NCI-H187 (cell line): ENCODE measurements around the gene FGF12.

ENCODE experiments used
- DNase-seq, 2 experiments: peaks; one replicate each; lab custom pipeline; 2025; lab: John Stamatoyannopoulos, UW

The FGF12 gene

DNA sequence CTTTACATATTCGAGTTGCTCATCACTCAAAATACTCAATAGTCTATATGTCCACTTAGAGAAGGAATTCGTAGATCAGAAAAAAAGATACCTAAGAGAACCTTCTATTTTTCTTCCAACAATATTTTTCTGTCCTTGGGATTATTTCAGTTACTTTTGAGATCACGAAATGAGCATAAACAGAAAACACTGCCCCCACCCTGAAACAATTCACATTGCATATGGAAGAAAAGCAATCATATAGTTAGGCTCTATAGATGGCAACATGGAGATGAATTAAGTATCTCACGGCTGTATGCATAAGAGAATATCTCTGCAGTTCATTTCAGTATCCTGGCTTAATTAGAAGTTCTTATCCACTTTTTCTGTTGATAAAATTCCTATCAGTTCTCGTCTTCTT, 391.1 kb downstream of the FGF12 start:
- no peak for DNase-seq

DNA sequence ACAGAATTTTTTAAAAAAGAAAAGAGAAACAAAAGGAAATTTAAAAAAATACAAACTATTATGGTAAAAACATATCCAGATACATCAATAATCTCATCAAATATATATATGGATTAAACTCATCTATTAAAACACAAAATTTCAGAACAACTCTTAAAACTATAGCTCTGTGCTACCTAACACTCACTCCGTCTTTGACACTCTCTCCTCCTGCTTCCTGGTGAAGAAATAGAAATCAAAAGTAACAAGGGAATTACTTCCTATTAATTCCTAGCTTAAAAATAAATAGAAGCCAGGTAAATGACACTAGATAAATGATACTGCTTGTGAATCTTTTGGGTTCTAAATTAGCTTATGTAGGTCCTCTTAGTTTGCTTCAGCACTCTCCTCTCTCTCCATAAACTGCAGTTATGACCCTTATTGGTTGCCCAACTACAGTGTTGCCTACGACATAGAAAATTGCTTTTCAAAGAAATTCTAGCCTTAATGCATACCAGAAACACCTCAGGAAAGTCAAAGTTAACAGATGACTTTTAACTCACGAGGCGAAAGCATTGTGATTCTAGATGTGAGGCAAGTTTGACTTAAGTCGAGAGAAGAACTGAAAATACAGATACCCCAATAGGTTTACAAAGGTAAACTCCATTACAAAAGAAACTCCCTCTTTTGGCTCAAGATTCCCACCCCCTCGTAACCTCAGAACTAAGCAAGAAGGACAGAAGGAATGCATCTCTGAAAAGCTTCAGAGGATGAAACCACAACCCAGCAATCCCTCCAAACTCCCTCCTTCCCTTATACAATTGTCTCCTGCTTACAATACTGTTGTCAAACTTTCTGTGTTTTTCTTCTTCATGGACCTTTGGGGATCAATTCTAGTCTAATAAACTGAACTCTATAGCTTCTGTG, 394.7 kb downstream of the FGF12 start:
- DNase-seq = no peak

DNA sequence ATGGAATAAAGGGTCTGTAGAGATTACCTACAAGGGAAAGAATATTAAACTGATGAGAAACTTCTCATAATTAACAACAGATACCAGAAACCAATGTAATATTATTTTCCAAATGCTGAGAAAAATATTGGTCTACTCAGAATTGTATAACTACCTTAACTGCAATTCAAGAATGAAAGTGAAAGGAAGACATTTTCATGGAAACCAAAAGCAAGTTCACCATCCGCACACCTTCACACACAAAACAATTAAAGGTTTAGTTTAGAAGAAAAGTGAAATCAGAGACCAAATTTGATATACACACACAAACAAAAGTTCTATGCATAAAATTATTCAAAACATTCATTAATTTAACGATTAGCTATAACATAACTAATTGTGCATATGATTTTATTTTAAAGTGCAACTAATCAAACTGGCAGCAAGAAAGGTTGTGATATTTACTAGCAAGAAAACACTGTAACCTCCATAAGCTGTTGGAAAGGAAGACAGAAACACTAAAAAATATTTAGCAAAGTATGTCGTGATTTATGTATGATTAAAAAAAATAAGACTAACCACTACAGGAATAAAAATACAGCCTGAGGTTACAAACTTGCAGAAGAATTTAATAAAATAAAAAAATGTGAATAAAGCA, 395.5 kb downstream of the FGF12 start:
- no peak for DNase-seq

DNA sequence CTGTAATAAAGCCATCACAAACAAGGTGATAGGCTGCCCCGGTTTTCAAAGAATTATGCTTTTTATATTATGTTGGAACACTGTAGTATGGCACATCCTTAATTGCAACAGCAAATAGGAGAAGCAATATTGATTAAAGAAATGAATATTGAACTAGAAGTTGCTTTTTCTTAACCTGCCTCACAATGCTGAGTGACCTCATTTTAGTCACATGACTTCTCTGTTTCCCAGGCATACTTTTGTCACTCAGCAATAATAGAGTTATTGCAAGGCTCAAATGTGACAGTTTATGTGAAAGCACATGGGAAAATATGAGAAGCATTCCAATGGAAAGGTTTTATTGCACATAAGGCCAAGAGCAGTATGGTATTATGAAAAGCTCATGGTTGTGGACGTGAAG, 400.7 kb downstream of the FGF12 start:
- DNase-seq = no peak

DNA sequence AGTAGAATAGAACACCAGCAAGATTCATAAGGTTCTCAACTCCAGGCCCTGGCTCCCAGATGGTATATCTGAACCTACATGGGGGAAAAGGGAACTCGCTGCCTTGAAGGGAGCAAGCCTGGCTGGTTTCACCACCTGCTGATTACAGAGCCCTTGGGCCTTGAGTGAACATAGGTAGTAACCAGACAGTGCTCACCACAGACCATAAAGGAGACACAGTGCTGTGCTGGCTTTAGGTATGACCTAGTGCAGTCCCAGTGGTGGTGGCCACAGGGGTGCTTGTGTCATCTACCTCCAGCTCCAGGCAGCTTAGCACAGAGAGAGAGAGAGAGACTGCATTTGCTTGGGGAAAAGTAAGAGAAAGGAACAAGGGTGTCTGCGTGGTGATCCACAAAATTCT, 409.8 kb downstream of the FGF12 start:
- no peak for DNase-seq

DNA sequence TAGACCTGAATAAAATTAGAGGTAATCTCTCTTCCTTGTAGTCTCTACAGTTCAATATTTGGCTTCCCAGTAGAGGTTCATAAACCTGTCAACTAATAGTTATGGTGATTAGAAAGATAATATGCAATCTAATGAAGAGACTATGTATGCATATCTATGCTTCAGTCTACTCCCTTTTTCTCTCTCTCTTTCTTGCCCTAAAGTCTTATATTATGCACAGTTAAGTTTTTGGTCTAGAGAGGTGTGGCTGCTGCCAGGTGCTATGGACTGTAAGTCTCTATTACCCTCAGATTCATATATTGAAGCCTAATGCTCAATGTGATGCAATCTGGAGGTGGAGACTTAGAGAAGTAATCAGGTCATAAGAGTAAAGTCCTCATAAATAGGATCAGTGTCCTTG, 413.7 kb downstream of the FGF12 start:
- no peak for DNase-seq

DNA sequence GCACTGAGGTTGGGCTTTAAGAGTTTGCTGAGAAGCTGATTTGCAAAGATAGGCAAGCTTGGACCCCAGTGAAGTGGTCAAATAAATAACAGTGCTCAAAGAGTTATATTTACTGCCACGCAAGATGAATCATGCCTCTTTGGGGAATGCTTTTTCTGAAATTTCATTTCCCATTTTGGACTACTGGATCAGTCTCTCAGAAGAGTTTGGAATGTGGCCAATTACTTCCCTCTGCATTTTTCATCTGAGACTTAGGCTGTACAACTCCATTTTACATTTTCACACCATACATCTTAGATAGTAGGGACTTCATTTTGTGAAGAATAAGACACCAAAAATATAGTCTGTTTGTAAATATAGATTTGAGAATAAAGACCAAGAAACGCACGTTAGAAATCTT, 419.7 kb downstream of the FGF12 start:
- DNase-seq = no peak

DNA sequence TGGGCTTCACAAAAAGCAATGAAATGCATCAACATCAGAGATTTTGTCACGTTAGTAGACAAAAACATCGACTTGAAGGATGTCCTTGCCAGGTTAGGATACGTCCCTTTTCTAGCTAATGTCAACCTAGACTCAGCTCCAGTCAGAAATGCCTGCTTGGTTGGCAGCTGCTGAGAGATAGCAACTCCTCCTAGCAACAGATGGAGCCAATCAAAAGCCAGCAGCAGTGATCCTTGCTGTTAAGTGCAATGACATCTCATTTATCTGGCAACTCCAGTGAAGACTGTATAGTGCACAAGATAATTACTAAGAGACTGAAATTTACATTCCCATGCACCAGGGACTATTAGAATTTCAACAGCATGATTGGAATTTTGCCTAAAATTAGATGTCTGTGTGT, 424.1 kb downstream of the FGF12 start:
- no peak for DNase-seq

DNA sequence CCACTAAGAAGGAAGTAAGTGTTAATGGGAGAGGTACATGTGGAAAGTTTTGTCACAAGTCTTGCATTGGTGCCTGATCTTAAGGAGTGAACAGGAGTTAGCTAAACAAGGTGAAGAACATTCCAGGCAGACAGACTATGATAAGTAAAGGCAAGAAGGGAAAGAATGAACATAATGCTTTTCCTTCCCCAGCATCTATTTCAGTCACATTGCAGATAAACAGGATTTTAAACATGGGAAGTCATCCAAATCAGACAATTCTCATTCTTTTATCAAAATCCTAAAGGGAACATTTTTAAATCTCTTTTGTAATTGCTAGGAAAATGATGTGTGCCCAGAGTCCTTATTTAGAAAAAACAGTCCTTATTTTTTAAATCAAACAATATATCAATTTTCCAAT, 424.6 kb downstream of the FGF12 start:
- no peak for DNase-seq

DNA sequence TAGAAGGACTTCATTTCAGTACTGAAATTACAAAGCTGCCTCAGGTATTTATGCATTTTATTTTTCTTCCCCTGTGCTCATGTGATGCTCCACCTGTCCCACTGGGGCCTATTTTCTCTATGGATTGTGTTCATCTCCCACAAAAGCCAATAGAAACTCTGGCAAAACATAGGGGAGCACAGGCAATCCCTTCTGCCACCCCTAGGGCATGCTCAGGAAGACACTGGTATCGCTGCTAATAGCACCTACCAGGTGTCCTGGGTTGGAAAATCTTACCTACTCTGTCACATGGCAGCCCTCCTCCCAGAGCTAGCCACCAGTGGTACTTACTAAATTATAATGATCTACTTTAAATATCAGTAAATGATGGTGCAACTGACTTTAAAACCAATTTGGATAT, 427.4 kb downstream of the FGF12 start:
- DNase-seq = no peak

DNA sequence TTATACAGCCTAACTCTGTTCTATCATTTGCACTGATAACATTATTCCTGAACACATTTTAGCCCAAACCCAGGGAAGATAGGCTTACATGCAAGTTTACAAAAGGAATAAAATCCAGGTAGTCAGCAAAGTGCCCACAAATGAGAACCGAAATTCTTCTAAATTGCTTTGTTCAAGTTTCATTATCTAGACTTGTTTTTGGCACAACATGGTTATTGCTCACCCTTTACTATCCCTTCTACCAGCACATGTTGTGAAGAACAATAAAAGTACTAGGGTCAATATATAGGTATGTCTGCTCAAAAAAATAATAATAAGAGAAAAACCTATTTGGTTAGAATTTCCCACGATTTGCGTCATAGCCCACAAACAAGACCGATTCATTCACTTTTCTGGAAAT, 430.5 kb downstream of the FGF12 start:
- no peak for DNase-seq

DNA sequence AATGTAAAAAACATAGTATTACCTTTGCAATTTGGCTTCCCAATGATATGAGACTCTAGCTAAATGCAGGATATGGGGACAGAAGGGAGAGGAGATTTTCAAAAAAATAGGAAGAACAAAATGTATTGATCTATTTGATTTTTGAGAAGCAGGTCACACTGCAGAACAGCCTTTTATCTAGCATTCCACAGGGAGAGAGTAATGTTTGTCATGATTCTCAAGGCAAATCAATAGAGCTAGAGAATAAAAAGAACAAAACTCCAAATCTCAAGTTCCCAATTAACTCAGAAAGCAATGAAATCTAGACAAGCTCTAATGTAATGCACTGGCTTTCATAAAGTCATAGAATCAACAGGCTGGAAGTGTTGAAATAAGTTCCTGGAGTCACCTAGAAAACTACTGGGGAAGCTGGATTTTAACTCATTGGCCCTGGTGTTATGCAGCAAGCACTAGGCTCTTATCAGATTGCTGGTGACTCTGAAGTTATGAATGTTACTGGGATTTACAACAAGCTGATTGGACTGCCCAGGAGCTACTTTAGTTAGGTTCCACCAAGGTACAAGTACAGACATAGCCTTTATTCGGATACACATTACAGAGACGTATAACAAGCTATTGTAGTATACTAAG, 442.8 kb downstream of the FGF12 start:
- no peak for DNase-seq

DNA sequence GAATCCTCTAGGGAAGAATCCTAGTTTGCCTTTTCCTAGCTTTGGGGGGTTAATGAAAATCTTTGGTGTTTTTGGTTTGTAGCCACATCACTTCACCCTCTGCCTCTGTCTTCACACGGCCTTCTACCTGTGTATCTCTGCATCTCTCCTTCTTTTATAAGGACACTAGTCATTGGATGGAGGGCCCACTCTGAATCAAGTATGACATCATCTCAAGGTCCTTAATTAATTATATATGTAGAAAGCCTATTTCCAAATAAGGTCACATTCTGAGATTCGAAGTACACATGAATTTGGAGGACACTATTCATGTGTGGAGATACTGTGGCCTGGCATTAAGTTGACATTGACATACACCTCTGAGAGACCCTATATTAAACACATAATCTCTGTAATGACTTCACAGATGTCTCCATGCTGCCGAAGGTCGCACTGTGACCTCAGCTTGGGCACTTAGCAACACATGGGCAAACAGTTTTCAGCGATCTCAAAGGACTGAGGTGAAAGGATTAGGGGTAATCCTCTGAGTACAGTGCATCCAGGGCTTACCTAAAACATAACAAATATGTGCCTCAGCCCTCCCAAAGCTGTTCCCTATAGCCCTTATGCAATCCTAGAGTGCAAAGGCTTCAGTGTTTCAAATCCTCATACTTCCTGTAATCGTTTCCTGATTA, 446.0 kb downstream of the FGF12 start:
- DNase-seq = no peak

DNA sequence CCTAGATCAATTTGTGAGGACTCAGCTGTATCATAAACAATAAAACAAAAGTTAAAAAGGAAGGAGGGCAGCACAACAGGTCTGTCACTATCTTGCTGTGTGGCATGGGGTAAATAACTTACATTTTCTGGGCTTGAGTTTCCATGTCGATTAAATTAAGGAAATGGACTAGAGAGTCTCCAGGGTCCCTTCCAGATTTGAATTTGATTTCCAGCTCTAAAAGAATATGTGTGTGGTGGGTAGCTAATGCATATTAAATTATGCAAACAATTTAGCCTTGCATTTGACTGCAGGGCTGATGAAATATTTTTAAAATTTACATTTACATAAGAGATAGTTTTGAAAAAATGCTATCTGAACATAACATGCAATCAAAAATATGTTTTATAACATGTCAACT, 447.7 kb downstream of the FGF12 start:
- DNase-seq = no peak

DNA sequence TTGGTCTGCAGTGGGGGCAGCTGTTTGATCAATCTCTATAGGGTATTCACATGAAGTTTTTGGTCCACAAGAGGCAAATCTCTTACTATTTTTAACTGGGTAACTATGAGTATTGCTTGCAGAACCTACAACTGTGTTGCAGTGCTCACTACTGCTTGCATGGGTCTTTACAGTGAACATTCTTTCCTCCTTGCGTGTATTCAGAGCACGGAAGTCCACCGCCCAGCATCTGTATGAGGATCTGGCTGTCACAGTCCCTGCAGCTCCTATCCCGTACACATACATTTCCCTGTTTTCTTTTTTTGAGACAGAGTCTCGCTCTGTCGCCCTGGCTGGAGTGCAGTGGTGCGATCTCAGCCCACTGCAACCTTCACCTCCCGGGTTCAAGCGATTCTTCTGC, 449.9 kb downstream of the FGF12 start:
- no peak for DNase-seq

DNA sequence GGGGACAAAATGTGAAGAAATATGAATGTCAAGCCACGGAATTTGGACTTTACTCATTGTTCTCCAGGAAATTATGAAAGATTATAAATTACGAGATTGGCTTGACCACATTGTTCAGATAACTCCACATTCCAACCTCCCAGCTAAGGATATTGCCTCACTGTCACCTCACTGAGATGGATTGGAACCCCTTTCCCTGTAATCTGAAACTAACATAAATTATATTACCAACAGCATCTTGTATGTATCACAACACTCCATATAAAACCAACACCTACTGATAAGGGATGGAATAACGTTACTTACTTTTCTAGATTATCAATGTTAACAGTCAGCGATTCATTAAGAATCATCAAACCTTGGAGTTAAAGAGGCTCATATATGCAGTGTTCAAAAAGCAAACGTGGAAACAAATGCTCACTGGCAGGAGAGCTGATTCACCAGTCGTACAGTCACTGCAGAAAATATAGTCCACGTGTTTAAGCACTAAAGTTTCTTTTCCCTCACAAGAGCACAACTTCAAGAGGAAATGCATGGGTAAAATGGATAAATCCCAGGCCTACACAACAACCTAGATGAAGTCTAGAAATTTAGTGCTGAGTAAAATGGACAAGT, 451.5 kb downstream of the FGF12 start:
- DNase-seq = no peak

DNA sequence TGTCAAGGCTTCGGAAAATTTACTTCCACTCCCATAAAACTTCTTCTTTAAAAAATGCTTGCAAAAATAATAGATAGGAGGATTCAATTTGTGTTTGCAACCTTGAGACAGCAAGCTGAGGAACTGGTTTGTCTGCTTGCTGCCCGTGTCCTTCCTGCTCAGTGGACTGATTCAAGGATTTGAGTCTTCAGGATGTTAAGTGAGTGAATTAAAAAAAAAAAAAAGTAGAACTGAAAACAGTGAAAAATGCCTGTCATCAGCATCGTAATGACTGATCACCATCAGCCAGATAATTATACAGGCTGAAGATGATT, 453.7 kb downstream of the FGF12 start:
- no peak for DNase-seq

DNA sequence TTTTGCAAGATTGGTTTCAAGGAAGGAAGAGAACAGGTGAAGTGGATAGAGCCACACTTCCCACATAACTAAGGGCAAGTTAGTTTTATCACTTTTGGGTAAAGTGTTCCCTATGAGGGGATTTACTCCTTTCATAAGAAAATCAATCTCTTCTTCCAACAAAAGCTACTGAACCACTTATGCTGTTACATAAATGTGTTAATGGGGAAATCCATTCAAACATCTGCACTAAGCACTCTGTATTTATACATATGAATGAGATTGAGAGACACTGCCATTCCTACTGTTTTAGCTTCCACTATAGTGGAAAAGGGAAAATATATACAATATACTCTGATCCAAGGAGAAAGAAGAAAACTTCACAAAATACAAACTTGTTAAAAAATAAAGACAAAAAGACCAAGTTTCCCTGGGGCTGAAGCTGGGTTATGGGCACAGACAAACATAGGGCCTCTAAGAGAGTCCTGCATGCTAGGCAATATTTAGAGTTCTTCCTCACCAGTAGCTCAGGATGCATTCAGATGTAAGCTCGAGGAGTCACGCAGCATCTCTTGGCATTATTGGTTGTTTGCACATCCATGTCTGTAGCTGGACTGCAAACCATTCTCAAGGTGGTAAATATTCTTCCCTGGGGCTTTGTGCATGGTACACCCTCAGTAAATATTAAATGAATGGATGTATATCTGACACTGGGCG, 454.2 kb downstream of the FGF12 start:
- DNase-seq = no peak

DNA sequence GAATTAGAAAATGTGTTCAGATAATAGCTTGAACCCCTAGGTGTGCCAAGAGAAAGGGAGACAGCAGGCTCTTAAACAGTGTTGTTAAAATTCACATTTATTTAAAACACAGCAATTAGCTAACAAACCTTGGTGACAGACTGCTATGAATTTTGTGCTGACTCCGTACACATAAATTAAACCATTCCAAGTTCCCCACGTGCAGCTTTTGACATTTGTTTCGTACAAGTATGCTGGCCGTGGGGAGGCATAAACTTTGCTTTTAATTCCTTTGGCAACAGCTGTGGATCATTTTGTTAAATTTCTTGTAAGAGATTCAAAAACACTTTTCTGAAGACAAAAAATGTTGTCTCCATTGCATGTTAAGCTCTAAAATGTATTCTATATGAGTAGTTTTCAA, 465.3 kb downstream of the FGF12 start:
- DNase-seq = no peak

DNA sequence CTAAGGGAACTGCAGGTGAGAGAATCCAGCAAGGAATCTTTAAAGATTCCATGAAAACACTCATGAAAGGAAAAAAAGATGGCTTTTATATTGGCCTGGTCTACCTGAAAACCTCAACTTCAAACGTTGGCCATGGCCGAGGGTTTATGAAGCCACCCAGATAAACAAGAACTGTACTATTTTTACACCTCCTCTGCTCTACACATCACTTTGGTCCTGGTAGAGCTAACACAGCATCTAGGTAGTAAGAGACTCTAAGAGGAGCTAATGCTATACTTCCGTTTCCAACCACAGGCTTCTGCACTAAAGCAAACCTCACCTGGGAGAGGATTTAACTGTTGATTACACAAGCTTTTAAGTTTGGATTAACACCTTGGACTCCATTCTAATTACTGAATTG, 466.2 kb downstream of the FGF12 start:
- DNase-seq = no peak

DNA sequence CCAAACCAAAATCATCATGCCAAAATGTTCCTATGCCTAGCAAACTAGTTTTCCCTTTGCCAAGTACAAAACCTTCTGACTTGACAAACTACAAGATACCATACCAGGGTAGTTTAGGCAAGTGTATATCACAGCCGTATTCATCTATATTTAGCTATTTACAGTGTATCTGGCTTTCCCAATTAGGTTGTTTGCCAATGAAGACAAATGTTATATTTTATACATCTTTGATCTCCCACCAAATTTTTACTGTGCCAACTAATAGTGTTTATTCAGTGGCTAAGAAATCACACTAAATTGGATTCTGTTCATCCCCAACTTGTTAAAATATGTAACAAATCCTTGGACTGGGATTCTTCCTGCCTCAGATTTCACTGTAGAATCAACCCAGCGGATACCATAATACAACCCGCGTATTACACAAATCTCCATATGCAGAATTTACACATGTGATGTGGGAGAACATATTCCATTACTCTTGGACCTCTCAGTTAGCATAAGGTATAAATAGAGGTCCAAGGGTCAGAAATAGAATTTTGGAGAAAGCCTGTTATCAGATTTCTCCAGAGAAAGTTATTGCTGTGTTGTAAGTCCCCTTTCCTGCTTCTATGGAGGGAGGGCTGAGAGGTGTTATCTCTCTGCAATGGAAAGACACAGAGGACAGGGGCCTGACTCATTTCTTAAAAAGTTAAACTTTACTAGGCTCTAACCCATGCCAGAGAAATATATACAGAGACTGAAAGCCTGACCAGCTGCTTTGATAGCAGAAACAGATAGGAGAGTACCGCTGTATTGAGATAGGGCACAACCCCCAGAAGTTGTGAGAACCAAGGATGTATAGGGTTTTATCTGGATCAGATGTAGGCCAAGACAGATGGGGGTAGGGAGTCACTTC, 467.0 kb downstream of the FGF12 start:
- no peak for DNase-seq
